Measurements from ENCODE around the gene TGFBI.

The TGFBI gene

GRCh38 chr5:136001466-136001981, 27.3 kb upstream of the TGFBI start:
- in situ Hi-C loops (cut with MboI; ENCODE audit: low sequenced_read_pairs) = no loop called here

- in situ Hi-C loops (cut with MboI; ENCODE audit: low sequenced_read_pairs) = no loop called here
Observed at GRCh38 chr5:136004436-136004835, 24.4 kb upstream of the TGFBI start.

GRCh38 chr5:136005476-136005875, 23.3 kb upstream of the TGFBI start:
- in situ Hi-C loops (cut with MboI; ENCODE audit: low sequenced_read_pairs) = no loop called here

- in situ Hi-C loops (cut with MboI; ENCODE audit: low sequenced_read_pairs) = no loop called here
Observed at GRCh38 chr5:136006164-136006563, 22.6 kb upstream of the TGFBI start.

GRCh38 chr5:136006761-136007251, 22.0 kb upstream of the TGFBI start:
- in situ Hi-C loops (cut with MboI; ENCODE audit: low sequenced_read_pairs) = no loop called here

- in situ Hi-C loops (cut with MboI; ENCODE audit: low sequenced_read_pairs) = no loop called here
Observed at GRCh38 chr5:136007271-136007670, 21.5 kb upstream of the TGFBI start.

- in situ Hi-C loops (cut with MboI; ENCODE audit: low sequenced_read_pairs) = no loop called here
Observed at GRCh38 chr5:136011414-136012001, 17.3 kb upstream of the TGFBI start.

GRCh38 chr5:136012041-136012804, 16.6 kb upstream of the TGFBI start:
- in situ Hi-C loops (cut with MboI; ENCODE audit: low sequenced_read_pairs) = no loop called here

GRCh38 chr5:136013559-136013958, 15.2 kb upstream of the TGFBI start:
- in situ Hi-C loops (cut with MboI; ENCODE audit: low sequenced_read_pairs) = no loop called here

- in situ Hi-C loops (cut with MboI; ENCODE audit: low sequenced_read_pairs) = no loop called here
Observed at GRCh38 chr5:136014049-136015002, 14.5 kb upstream of the TGFBI start.

- in situ Hi-C loops (cut with MboI; ENCODE audit: low sequenced_read_pairs) = no loop called here
Observed at GRCh38 chr5:136015003-136015375, 13.8 kb upstream of the TGFBI start.

GRCh38 chr5:136015966-136016650, 12.7 kb upstream of the TGFBI start:
- in situ Hi-C loops (cut with MboI; ENCODE audit: low sequenced_read_pairs) = no loop called here

GRCh38 chr5:136016945-136017530, 11.8 kb upstream of the TGFBI start:
- in situ Hi-C loops (cut with MboI; ENCODE audit: low sequenced_read_pairs) = no loop called here

- in situ Hi-C loops (cut with MboI; ENCODE audit: low sequenced_read_pairs) = no loop called here
Observed at GRCh38 chr5:136018814-136019783, 9.7 kb upstream of the TGFBI start.

GRCh38 chr5:136020001-136020382, 8.8 kb upstream of the TGFBI start:
- in situ Hi-C loops (cut with MboI; ENCODE audit: low sequenced_read_pairs) = no loop called here

- in situ Hi-C loops (cut with MboI; ENCODE audit: low sequenced_read_pairs) = no loop called here
Observed at GRCh38 chr5:136020383-136021015, 8.3 kb upstream of the TGFBI start.

- in situ Hi-C loops (cut with MboI; ENCODE audit: low sequenced_read_pairs) = no loop called here
Observed at GRCh38 chr5:136021016-136021405, 7.8 kb upstream of the TGFBI start.

- in situ Hi-C loops (cut with MboI; ENCODE audit: low sequenced_read_pairs) = no loop called here
Observed at GRCh38 chr5:136022965-136023364, 5.8 kb upstream of the TGFBI start.

Data from HL-60/S4 treated with retinoic acid at 250 ng/mL for 4 days and 3 days (cell line).